Glutamatergic neuron (in vitro differentiated cells): ENCODE data around the gene SMG1. TPM values are rescaled to one million over a fixed set of nuclear protein-coding genes. Genes with fewer than 3 reads are reported as not detected.
"Not testable (repeated sequence)": the region's sequence is repeated elsewhere in the genome, so short reads cannot be mapped to it uniquely, and the experiment has no call there.

Experiments used
- DNase-seq: peaks from one replicate; pipeline ENCODE4 v3.0.0; 2022
- H3K27ac Mint-ChIP-seq: one replicate; pipeline ENCODE4 v1.8.0; 2020; ENCODE audit warnings: mild to moderate bottlenecking, mixed read lengths, inconsistent platforms; ENCODE audit not compliant: unreplicated experiment
- H3K27me3 Mint-ChIP-seq: one replicate; pipeline ENCODE4 v1.8.0; 2020; ENCODE audit warnings: mild to moderate bottlenecking, moderate library complexity, mixed read lengths, inconsistent platforms; ENCODE audit not compliant: unreplicated experiment
- H3K36me3 Mint-ChIP-seq: one replicate; pipeline ENCODE4 v1.8.0; 2020; ENCODE audit warnings: mild to moderate bottlenecking, mixed read lengths, inconsistent platforms; ENCODE audit not compliant: unreplicated experiment
- H3K4me1 Mint-ChIP-seq: one replicate; pipeline ENCODE4 v1.8.0; 2020; ENCODE audit warnings: mild to moderate bottlenecking, low read depth, mixed read lengths, inconsistent platforms; ENCODE audit not compliant: unreplicated experiment
- H3K4me3 Mint-ChIP-seq: one replicate; pipeline ENCODE4 v1.8.0; 2020; ENCODE audit warnings: mild to moderate bottlenecking, mixed read lengths, inconsistent platforms; ENCODE audit not compliant: unreplicated experiment
- H3K9me3 Mint-ChIP-seq: one replicate; pipeline ENCODE4 v1.8.0; 2020; ENCODE audit warnings: mild to moderate bottlenecking, moderate library complexity, mixed read lengths, inconsistent platforms; ENCODE audit not compliant: unreplicated experiment
- total RNA-seq: library from RNA; stranded (reverse); fragmentation: NEBNext Ultra II Directional; extraction: Animal tissue kit (Norgen Biotek cat#: 25700); gene quantifications from one replicate; pipeline ENCODE4 v1.2.1, GENCODE V29; 2021; ENCODE audit not compliant: unreplicated experiment
- TF ChIP-seq, protein P1 (sequence below): fragments of 200-600 bp; sonication (generic); IDR thresholded peaks from one replicate; pipeline ENCODE4 v1.5.0; 2021; ENCODE audit not compliant: partially characterized antibody, unreplicated experiment

SMG1 gene
- total RNA-seq, 1 donor from 2014 or later: 82.1 TPM

DNA sequence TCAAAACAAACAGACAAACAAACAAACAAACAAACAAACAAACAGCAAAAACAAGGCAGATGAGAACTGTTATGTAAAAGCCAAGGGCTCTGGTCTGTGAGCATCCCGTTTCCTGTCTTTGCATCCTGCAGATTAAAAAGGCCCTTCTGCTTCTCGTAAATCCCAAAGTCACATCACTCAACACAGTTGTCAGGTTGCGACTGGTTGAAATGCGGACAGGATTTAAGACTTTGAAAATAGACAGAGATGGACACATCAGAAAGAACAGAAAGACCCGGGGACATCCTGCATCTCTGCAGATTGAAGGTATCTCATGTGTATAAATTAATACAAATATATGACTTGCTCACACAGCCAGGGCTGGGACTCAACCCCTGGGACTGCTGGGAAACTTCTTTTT, 39.3 kb upstream of the SMG1 start:
- Mint-ChIP-seq H3K4me3 (no peak overlapping the region), H3K27ac (no peak overlapping the region), H3K27me3 (peaks cover 3% of the 10 kb centered on the region), H3K4me1 (no peaks in the 10 kb centered on the region), H3K9me3 (no peaks in the 10 kb centered on the region), H3K36me3 (no peaks in the 10 kb centered on the region)
- TF ChIP-seq, protein P1, sequence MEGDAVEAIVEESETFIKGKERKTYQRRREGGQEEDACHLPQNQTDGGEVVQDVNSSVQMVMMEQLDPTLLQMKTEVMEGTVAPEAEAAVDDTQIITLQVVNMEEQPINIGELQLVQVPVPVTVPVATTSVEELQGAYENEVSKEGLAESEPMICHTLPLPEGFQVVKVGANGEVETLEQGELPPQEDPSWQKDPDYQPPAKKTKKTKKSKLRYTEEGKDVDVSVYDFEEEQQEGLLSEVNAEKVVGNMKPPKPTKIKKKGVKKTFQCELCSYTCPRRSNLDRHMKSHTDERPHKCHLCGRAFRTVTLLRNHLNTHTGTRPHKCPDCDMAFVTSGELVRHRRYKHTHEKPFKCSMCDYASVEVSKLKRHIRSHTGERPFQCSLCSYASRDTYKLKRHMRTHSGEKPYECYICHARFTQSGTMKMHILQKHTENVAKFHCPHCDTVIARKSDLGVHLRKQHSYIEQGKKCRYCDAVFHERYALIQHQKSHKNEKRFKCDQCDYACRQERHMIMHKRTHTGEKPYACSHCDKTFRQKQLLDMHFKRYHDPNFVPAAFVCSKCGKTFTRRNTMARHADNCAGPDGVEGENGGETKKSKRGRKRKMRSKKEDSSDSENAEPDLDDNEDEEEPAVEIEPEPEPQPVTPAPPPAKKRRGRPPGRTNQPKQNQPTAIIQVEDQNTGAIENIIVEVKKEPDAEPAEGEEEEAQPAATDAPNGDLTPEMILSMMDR: no peak
- no peak for DNase-seq

DNA sequence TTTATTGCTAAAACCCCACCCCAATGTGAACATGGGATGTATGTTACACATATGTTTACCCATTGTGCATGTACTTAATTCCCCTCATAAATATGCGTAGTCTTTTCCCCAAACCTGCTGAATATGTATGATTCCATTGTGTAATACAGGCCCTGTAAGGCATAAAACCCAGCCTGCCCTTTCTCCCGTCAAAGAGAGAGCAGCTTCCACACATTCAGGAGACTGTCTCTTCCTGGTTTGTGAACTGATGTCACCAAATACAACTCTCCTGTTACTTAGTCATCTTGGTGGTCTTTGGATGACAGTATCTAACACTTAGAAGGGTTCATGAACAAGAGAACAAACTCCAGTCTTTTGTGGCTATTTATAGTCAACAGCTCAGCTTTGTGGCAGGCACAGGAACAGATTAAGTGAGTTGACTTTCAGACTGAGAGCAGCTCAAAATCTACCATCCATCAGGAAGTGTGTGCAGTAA, 32.9 kb upstream of the SMG1 start:
- no peaks in the 10 kb centered on the region for H3K9me3 Mint-ChIP-seq
- no peak overlapping the region for H3K4me3 Mint-ChIP-seq
- no peak for DNase-seq
- TF ChIP-seq, protein P1: no peak
- H3K27me3 Mint-ChIP-seq: no peaks in the 10 kb centered on the region
- H3K27ac Mint-ChIP-seq: peak overlapping the region; percentile 57
- no peaks in the 10 kb centered on the region for H3K36me3 Mint-ChIP-seq
- H3K4me1 Mint-ChIP-seq: no peaks in the 10 kb centered on the region

DNA sequence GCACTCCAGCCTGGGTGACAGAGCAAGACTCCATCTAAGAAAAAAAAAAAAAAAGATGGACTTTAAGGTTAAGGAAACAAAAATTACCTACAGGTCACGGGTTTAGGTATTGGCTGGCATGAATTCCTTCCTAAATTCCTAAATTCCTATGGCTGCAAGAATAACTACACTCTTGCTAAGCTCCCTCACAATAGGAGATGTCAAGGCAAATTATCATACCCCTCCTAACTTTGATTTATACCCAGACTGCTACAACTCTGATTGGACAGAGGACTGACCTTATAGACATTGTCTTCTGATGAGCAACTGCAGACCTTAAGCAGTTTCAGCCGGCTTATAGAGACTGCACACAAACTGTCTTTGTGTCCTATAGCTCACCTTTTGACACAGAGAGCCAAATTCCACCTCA, 32.4 kb upstream of the SMG1 start:
- Mint-ChIP-seq H3K4me3 (no peak overlapping the region), H3K9me3 (no peaks in the 10 kb centered on the region), H3K4me1 (no peaks in the 10 kb centered on the region), H3K36me3 (no peaks in the 10 kb centered on the region), H3K27ac (peak overlapping the region; percentile 57), H3K27me3 (no peaks in the 10 kb centered on the region)
- DNase-seq: no peak
- TF ChIP-seq, protein P1: no peak

DNA sequence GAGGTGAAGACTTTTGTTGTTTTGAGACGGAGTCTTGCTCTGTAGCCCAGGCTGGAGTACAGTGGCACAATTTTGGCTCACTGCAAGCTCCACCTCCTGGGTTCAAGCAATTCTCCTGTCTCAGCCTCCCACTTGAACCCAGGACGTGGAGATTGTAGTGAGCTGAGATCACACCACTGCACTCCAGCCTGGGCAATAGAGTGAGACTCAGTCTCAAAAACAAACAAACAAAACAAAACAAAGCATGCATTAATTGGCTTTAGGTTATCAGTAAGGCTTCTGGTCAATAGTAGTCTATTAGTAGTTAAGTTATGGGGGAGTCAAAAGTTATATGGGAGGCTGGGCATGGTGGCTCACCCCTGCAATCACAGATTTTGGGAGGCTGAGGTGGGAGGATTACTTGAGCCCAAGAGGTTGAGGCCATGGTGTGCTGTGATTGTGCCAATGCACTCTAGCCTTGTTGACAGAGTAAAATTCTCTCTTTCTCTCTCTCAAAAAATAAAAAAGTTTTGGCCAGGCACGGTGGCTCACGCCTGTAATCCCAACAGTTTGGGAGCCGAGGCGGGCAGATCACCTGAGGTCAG, 30.5 kb upstream of the SMG1 start:
- not testable (repeated sequence) for H3K4me3 Mint-ChIP-seq, H3K36me3 Mint-ChIP-seq, H3K27ac Mint-ChIP-seq, H3K4me1 Mint-ChIP-seq, H3K9me3 Mint-ChIP-seq, DNase-seq, H3K27me3 Mint-ChIP-seq

DNA sequence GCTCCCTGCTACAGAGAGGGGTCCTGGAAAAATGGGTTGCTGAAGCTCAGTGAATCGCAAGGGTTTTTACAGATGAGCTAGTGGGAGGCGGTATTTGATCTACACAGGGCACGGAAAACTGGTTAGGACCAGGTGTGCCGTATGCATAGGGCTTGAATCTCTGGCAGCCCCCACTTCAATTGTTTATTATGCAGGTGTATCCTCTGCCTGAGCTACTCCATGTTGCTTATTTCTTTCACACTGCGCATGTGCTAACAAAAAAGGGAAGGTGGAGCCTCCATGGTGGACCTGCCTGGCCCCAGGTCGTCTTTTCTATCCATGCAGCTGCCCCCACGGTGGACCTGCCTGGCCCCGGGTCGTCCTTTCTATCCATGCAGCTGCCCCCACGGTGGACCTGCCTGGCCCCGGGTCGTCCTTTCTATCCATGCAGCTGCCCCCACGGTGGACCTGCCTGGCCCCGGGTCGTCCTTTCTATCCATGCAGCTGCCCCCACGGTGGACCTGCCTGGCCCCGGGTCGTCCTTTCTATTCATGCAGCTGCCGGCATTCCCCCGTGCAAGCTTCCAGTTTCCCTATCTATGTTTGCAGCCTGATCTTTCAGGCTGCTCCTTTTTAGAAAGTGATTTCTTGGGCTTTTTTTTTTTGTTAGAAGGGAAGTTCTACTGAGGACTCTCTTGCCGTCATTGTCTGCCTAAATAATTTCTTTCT, 29.8 kb upstream of the SMG1 start:
- DNase-seq, H3K27ac Mint-ChIP-seq, H3K4me1 Mint-ChIP-seq, H3K9me3 Mint-ChIP-seq, H3K4me3 Mint-ChIP-seq, H3K27me3 Mint-ChIP-seq, H3K36me3 Mint-ChIP-seq: not testable (repeated sequence)

DNA sequence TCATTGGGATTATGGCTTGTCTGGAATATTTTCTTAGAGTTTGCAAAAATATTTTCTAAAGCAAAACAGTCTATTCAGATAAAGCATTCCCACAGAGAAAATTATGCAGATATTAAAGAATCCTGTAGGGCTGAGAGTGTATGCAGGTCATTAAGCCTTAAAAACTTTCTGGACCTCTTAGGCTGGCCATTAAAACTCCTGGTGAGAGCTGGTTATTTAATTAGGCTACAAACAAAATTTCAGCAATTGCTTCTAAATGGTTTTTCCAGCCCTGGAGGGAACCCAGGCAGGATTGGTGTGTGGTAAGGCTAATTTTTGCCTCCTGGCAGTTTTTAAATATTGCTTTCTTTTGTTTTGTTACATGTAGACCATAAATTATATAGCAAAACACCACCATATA, 27.3 kb upstream of the SMG1 start:
- no peak overlapping the region for H3K27ac Mint-ChIP-seq
- no peak for DNase-seq
- H3K4me1 Mint-ChIP-seq: no peaks in the 10 kb centered on the region
- H3K9me3 Mint-ChIP-seq: no peaks in the 10 kb centered on the region
- H3K27me3 Mint-ChIP-seq: no peaks in the 10 kb centered on the region
- H3K4me3 Mint-ChIP-seq: no peak overlapping the region
- TF ChIP-seq, protein P1: no peak
- H3K36me3 Mint-ChIP-seq: no peaks in the 10 kb centered on the region
